Fibroblast of lung (primary cell): Measurements from ENCODE around the gene CHRD. TPM values are rescaled to one million over a fixed set of nuclear protein-coding genes. Genes with fewer than 3 reads are reported as not detected.

Experiments
- DNase-seq, 2 donors: peaks; one replicate each; pipeline versions ENCODE4 v3.0.0 to v3.0.0-alpha.2; 2010; ENCODE audit warnings: low read depth in 2 of 2
- H2AFZ ChIP-seq: 2 replicates; pipeline ENCODE4 v1.5.1; 2012; ENCODE audit warnings: low read length, control low read depth, inconsistent platforms
- H3K27ac ChIP-seq: 2 replicates; pipeline ENCODE4 v1.5.1; 2011; ENCODE audit warnings: low read length, control low read depth; ENCODE audit not compliant: insufficient read depth
- H3K27me3 ChIP-seq: 2 replicates; pipeline ENCODE4 v1.5.1; 2011; ENCODE audit warnings: mild to moderate bottlenecking, low read length; ENCODE audit not compliant: control insufficient read depth, insufficient read depth
- H3K36me3 ChIP-seq: 2 replicates; pipeline ENCODE4 v1.5.1; 2011; ENCODE audit warnings: low read length; ENCODE audit not compliant: control insufficient read depth, insufficient read depth
- H3K4me1 ChIP-seq: 2 replicates; pipeline ENCODE4 v1.5.1; 2011; ENCODE audit warnings: low read length; ENCODE audit not compliant: control insufficient read depth, insufficient read depth; ENCODE audit errors: extremely low read depth
- H3K4me2 ChIP-seq: 2 replicates; pipeline ENCODE4 v1.5.1; 2011; ENCODE audit warnings: low read length, control low read depth; ENCODE audit not compliant: insufficient read depth; ENCODE audit errors: extremely low read depth
- H3K4me3 ChIP-seq, 4 experiments: fragments of 200-600 bp in 1 of 4; sonication (generic) in 1 of 4; replicated peaks in 1 of 4; 2 replicates each; pipeline ENCODE4 v1.5.1; 2011 to 2016; ENCODE audit warnings: low read length in 4 of 4, low read depth in 3 of 4, mild to moderate bottlenecking in 3 of 4, control low read depth in 2 of 4, inconsistent platforms in 1 of 4, mixed read lengths in 1 of 4; ENCODE audit not compliant: insufficient read depth in 1 of 4; ENCODE audit errors: control extremely low read depth in 1 of 4
- H3K79me2 ChIP-seq: 2 replicates; pipeline ENCODE4 v1.5.1; 2012; ENCODE audit warnings: mild to moderate bottlenecking, low read length, inconsistent platforms; ENCODE audit not compliant: control insufficient read depth, insufficient read depth
- H3K9ac ChIP-seq: 2 replicates; pipeline ENCODE4 v1.5.1; 2011; ENCODE audit warnings: mild to moderate bottlenecking, low read length, control low read depth; ENCODE audit not compliant: insufficient read depth
- H3K9me3 ChIP-seq: 2 replicates; pipeline ENCODE4 v1.5.1; 2012; ENCODE audit warnings: low read depth, low read length; ENCODE audit not compliant: control insufficient read depth, insufficient read depth
- H4K20me1 ChIP-seq: 2 replicates; pipeline ENCODE4 v1.5.1; 2011; ENCODE audit warnings: low read length; ENCODE audit not compliant: control insufficient read depth, insufficient read depth; ENCODE audit errors: extremely low read depth
- EZH2 ChIP-seq: IDR thresholded peaks from 2 replicates; pipeline ENCODE4 v1.5.1; 2012; ENCODE audit warnings: low read length, control low read depth, mild to moderate bottlenecking; ENCODE audit errors: missing control alignments
- polyA plus RNA-seq, 2 donors: library from polyadenylated mRNA; depleted of rRNA in 1 of 2; stranded (reverse) in 1 of 2; unstranded in 1 of 2; fragments of >200 nt; gene quantifications; 2 replicates each; pipeline ENCODE4 v1.2.1, GENCODE V29; 2011 to 2012; ENCODE audit warnings: missing spikeins in 1 of 2
- total RNA-seq: library from RNA; depleted of rRNA; stranded (reverse); fragments of >200 nt; gene quantifications from 2 replicates; pipeline ENCODE4 v1.2.1, GENCODE V29; 2014
- TF ChIP-seq, protein P1 (sequence below), 2 donors: IDR thresholded peaks in 1 of 2; conservative IDR thresholded peaks in 1 of 2; 1 replicate in 1 of 2; 2 replicates in 1 of 2; pipeline ENCODE4 v1.5.1; 2011 to 2012; ENCODE audit warnings: low read length in 2 of 2, control low read depth in 1 of 2, inconsistent platforms in 1 of 2, low read depth in 1 of 2, mild to moderate bottlenecking in 1 of 2

CHRD gene
- total and polyA plus RNA-seq, 2 donors (not counting 1 experiment from before 2014, with no cell fraction given): 1.3 to 4.8 TPM

GRCh38 chr3:184335661-184336546 is 44.0 kb upstream of the CHRD start:
- Histone ChIP-seq H3K4me3 (peak overlapping the region; percentile 47 to 72 (median 60)), H3K4me2 (peak overlapping the region; percentile 95), H4K20me1 (no peaks in the 10 kb centered on the region), H3K9me3 (no peaks in the 10 kb centered on the region), H3K9ac (peak overlapping the region; percentile 86), H3K36me3 (peaks cover 23% of the 10 kb centered on the region), H3K27me3 (no peaks in the 10 kb centered on the region), H3K79me2 (peaks cover 24% of the 10 kb centered on the region), H2AFZ (no peak overlapping the region), H3K4me1 (peaks cover 38% of the 10 kb centered on the region), H3K27ac (peak overlapping the region; percentile 92)
- no peak for TF ChIP-seq EZH2
- TF ChIP-seq, protein P1, sequence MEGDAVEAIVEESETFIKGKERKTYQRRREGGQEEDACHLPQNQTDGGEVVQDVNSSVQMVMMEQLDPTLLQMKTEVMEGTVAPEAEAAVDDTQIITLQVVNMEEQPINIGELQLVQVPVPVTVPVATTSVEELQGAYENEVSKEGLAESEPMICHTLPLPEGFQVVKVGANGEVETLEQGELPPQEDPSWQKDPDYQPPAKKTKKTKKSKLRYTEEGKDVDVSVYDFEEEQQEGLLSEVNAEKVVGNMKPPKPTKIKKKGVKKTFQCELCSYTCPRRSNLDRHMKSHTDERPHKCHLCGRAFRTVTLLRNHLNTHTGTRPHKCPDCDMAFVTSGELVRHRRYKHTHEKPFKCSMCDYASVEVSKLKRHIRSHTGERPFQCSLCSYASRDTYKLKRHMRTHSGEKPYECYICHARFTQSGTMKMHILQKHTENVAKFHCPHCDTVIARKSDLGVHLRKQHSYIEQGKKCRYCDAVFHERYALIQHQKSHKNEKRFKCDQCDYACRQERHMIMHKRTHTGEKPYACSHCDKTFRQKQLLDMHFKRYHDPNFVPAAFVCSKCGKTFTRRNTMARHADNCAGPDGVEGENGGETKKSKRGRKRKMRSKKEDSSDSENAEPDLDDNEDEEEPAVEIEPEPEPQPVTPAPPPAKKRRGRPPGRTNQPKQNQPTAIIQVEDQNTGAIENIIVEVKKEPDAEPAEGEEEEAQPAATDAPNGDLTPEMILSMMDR (conservative IDR thresholded peaks at IDR 0.05 in 1 of 2, IDR thresholded peaks at IDR 0.05 in 1 of 2; ENCODE audit: low read depth in 1 of 2, low read length in 2 of 2): no peak
- DNase-seq: peak; percentile 76 to 79

DNA sequence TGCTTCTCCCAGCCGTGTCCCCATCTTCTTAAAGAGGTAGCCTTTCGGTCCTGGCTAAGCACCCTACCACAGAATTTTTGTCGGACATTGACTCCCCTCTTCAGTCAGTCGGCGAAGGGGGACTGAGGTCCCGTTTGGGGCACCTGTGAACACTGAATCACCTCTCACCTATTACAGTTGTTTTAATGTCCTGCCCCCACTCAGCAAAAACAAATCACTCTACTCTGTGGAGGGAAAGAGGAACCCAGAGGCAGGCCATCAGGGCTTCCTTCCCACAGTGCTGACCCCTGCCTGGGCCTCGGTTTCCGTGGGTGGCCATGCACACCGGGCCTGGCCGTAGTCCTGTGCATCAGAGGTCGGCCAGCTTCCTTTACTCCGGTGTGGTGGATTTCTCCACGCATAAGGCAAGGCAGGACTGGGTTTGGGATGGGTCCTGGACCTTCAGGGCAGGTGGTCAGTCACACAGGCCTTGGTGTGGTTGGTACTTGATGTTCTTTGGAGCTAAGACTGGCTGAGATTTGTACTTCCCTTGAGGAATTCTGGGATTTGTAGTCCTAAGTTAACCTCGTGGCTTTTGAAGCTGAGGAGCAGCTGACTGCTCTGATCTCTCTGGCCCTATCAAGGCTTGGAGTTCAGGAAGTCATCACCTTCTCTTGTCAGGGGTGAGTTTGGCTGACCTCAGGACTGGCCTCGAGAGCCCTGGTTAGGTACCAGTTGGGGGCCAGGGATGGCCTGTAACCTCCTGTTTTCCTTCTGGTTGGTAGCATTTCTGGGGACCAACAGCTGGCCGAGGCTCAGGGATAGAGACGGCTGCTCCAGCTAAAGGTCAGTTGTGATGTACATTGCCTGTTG is 43.1 kb upstream of the CHRD start:
- TF ChIP-seq, protein P1 (conservative IDR thresholded peaks at IDR 0.05 in 1 of 2, IDR thresholded peaks at IDR 0.05 in 1 of 2; ENCODE audit: low read depth in 1 of 2, low read length in 2 of 2): no peak
- TF ChIP-seq EZH2: no peak
- Histone ChIP-seq H4K20me1 (no peaks in the 10 kb centered on the region), H2AFZ (no peak overlapping the region), H3K79me2 (peaks cover 22% of the 10 kb centered on the region), H3K27ac (peak overlapping the region; percentile 92), H3K9me3 (no peaks in the 10 kb centered on the region), H3K4me1 (peaks cover 36% of the 10 kb centered on the region), H3K4me3 (peak overlapping the region; percentile 47 to 72 (median 60)), H3K27me3 (no peaks in the 10 kb centered on the region), H3K4me2 (peak overlapping the region; percentile 95), H3K9ac (peak overlapping the region; percentile 86), H3K36me3 (peaks cover 21% of the 10 kb centered on the region)
- DNase-seq: peak; percentile 68 to 75

GRCh38 chr3:184337399-184337714 is 42.5 kb upstream of the CHRD start, which contains the start of gene FAM131A:
FAM131A (plus strand) TSS chr3:184337600; CDS start chr3:184337631, 31 bp downstream.
- peak; percentile 43 to 61 for DNase-seq
- Histone ChIP-seq H4K20me1 (no peaks in the 10 kb centered on the region), H2AFZ (no peak within 1 kb of the TSS), H3K27me3 (no peaks in the 10 kb centered on the region), H3K79me2 (peaks cover 17% of the 10 kb centered on the region), H3K4me1 (peaks cover 32% of the 10 kb centered on the region), H3K9ac (peak within 1 kb of the TSS; percentile 86), H3K9me3 (no peaks in the 10 kb centered on the region), H3K4me3 (peak within 1 kb of the TSS; percentile 47 to 72 (median 60)), H3K36me3 (peaks cover 19% of the 10 kb centered on the region), H3K4me2 (peak within 1 kb of the TSS; percentile 95), H3K27ac (peak within 1 kb of the TSS; percentile 92)
- TF ChIP-seq, protein P1 (conservative IDR thresholded peaks at IDR 0.05 in 1 of 2, IDR thresholded peaks at IDR 0.05 in 1 of 2; ENCODE audit: low read depth in 1 of 2, low read length in 2 of 2): no peak
- no peak for TF ChIP-seq EZH2
